NCI-H2081 (cell line): ENCODE results near the gene NKX6-2.
"Not testable (repeated sequence)": the region's sequence is repeated elsewhere in the genome, so short reads cannot be mapped to it uniquely, and the experiment has no call there.

Source experiments
- DNase-seq, 2 experiments: peaks; one replicate each; lab custom pipeline; 2025; lab: John Stamatoyannopoulos, UW

Gene NKX6-2

GRCh38 chr10:132780356-132780755 lies 5.6 kb downstream of the NKX6-2 start:
- no peak for DNase-seq

GRCh38 chr10:132779549-132780294 lies 6.2 kb downstream of the NKX6-2 start:
- DNase-seq, result no peak

GRCh38 chr10:132777441-132777840 lies 8.5 kb downstream of the NKX6-2 start:
- DNase-seq, result no peak

- no peak for DNase-seq
These were observed 9.1 kb downstream of the NKX6-2 start for GRCh38 chr10:132776821-132777220.

- DNase-seq, result no peak
These were observed 9.8 kb downstream of the NKX6-2 start for GRCh38 chr10:132776186-132776585.

GRCh38 chr10:132774902-132775863 lies 10.8 kb downstream of the NKX6-2 start:
- DNase-seq, result no peak

GRCh38 chr10:132774181-132774901 lies 11.6 kb downstream of the NKX6-2 start:
- DNase-seq, result no peak

- DNase-seq, result not testable (repeated sequence)
These were observed 13.1 kb downstream of the NKX6-2 start for GRCh38 chr10:132772816-132773215.

- DNase-seq, result no peak
These were observed 15.6 kb downstream of the NKX6-2 start for GRCh38 chr10:132770061-132771021.

- DNase-seq, result no peak
These were observed 17.4 kb downstream of the NKX6-2 start for GRCh38 chr10:132768346-132769248.

GRCh38 chr10:132766291-132766690 lies 19.7 kb downstream of the NKX6-2 start:
- DNase-seq, result no peak

GRCh38 chr10:132765435-132765834 lies 20.5 kb downstream of the NKX6-2 start:
- DNase-seq, result no peak

- no peak for DNase-seq
These were observed 21.8 kb downstream of the NKX6-2 start for GRCh38 chr10:132764108-132764507.

GRCh38 chr10:132763545-132763944 lies 22.4 kb downstream of the NKX6-2 start:
- DNase-seq, result no peak

- DNase-seq, result no peak
These were observed 23.7 kb downstream of the NKX6-2 start for GRCh38 chr10:132762267-132762666.

GRCh38 chr10:132761395-132762060 lies 24.4 kb downstream of the NKX6-2 start:
- no peak for DNase-seq

GRCh38 chr10:132758865-132759264 lies 27.1 kb downstream of the NKX6-2 start:
- DNase-seq, result no peak

- no peak for DNase-seq
These were observed 28.8 kb downstream of the NKX6-2 start for GRCh38 chr10:132757171-132757570.

- DNase-seq, result no peak
These were observed 29.4 kb downstream of the NKX6-2 start for GRCh38 chr10:132756591-132756990.
